T47D (cell line): ENCODE results near the gene PDE4D.

Source experiments
- DNase-seq, 2 experiments: peaks; one replicate each; pipeline versions ENCODE4 v3.0.0 to v3.0.0-alpha.2; 2011 to 2012; ENCODE audit warnings: low read depth in 1 of 2, low spot score in 1 of 2
- JUND ChIP-seq: IDR thresholded peaks from 2 replicates; pipeline ENCODE4 v1.6.1; 2012; ENCODE audit warnings: low read depth
- in situ Hi-C: cut with HindIII; loops from 2 replicates; pipeline ENCODE4 v1.10.0; 2016; ENCODE audit warnings: low sequenced_read_pairs, low pct_unique_long_range_greater_than_20kb

Gene PDE4D

DNA sequence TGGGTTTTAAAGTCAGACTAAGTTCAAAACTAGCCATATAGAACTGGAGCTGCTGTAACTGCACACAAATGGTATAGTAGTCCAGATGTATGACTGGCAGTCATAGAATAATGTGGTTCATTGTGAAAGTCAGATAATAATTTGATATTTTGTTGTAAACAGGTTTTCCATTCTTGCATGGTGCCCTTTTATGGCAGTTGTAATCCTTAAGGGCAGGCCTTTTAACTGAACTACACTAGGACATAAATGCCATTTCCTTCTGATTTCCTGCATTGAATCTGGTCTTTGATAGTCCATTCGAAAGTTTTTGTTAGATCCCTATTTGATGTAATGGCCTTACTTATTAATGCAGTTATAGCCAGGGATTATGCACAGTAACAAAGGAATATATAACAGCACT, 632.6 kb downstream of the PDE4D start:
- in situ Hi-C loops: no loop called here
- no peak for TF ChIP-seq JUND
- no peak for DNase-seq

DNA sequence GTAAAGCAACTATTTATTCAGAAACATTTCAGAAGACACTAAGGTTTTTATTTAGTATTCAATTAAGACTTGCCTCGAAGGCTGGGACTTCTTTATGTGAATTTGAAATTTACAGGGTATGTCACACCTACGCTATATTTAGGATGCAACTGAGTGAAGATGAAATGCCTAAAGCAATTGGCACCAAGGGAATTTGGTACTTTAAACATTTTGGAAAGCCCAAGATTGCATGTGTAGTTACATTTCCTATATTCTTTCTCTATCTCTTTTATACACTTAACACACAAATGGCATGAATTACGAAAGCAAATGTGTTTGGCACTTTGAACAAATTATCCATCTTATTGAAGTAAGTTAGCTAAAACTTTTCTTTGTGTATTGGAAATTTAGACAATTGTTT, 633.3 kb downstream of the PDE4D start:
- DNase-seq: no peak
- in situ Hi-C loops: no loop called here
- no peak for TF ChIP-seq JUND

DNA sequence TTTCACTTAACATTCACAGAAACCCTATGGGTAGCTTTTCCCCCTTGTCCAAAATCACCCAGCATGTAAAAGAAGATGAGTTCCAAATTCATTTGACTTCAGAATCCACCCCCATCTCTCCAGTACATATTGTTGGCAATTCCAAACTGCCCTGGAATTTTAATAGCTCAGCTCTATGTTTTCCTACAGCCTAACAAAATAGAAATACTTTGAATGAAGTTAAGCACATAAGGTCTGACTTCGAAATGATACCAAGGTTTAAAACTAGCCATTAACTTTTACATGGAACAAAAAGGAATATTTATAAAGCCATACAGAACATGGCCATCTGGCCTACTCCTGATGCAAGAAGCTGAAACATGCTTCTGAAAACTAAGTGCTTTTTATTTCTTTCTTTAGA, 634.3 kb downstream of the PDE4D start:
- TF ChIP-seq JUND: no peak
- in situ Hi-C loops: no loop called here
- no peak for DNase-seq

- in situ Hi-C loops: no loop called here
- TF ChIP-seq JUND: no peak
- DNase-seq: no peak
Observed at GRCh38 chr5:59257488-59258400, 635.8 kb downstream of the PDE4D start.

GRCh38 chr5:59256331-59256730, 637.2 kb downstream of the PDE4D start:
- no peak for DNase-seq
- no peak for TF ChIP-seq JUND

GRCh38 chr5:59254055-59254687, 639.4 kb downstream of the PDE4D start:
- TF ChIP-seq JUND: no peak
- in situ Hi-C loops: no loop called here
- DNase-seq: no peak

More at GRCh38 chr5:59256331-59256730, 637.2 kb downstream of the PDE4D start:
- in situ Hi-C loops: no loop called here

DNA sequence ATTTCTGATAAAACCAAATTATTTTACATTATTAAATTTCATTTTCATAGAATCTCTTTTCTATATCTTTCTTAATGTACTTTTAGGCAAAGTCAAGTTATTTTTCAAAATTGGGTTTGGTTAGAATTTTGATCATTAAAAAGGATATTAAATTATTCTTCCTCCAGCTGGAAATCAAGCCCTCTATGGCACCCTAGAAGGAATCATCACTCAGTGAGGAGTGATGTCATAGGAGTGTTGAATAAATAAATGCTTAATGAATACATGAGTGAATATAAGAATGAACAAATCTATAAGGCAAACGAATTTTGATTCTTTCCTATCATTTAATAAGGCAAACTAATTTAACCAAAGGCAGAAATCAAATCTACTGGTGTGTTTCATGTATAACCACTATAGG, 639.9 kb downstream of the PDE4D start:
- in situ Hi-C loops: no loop called here
- no peak for DNase-seq
- no peak for TF ChIP-seq JUND

GRCh38 chr5:59251627-59252026, 641.9 kb downstream of the PDE4D start:
- no peak for TF ChIP-seq JUND
- in situ Hi-C loops: no loop called here
- no peak for DNase-seq

- TF ChIP-seq JUND: no peak
- DNase-seq: no peak
- in situ Hi-C loops: no loop called here
Observed at GRCh38 chr5:59249726-59250125, 643.8 kb downstream of the PDE4D start.

GRCh38 chr5:59249160-59249559, 644.4 kb downstream of the PDE4D start:
- TF ChIP-seq JUND: no peak
- no peak for DNase-seq
- in situ Hi-C loops: no loop called here

DNA sequence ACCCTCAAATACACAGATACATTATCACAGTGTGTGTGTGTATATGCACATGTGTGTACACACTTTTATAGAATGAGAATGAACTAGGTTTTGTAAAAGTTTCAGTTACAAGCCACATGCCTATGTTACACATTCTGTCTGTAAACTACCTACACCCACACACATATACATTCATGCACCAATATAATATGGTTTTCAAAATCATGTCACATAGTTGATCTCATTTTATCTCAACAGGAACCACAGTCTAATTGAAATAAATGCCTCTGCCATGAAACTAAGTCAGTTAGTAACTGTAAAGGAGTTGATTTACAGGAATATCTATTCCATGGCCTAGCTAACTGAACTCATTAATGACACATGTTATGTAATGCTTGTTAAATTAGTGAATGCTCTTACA, 646.6 kb downstream of the PDE4D start:
- TF ChIP-seq JUND: no peak
- no peak for DNase-seq
- in situ Hi-C loops: no loop called here

GRCh38 chr5:59246145-59246869, 647.2 kb downstream of the PDE4D start:
- no peak for DNase-seq
- TF ChIP-seq JUND: no peak
- in situ Hi-C loops: no loop called here

GRCh38 chr5:59245198-59245597, 648.3 kb downstream of the PDE4D start:
- in situ Hi-C loops: no loop called here
- DNase-seq: no peak
- no peak for TF ChIP-seq JUND
